HEK293T (cell line): ENCODE results near the gene NT5C2.

ENCODE experiments used
- ARNT ChIP-seq: fragments of 450-650 bp; IDR thresholded peaks from 2 replicates; pipeline ENCODE4 v1.6.1; 2017; ENCODE audit warnings: mild to moderate bottlenecking
- CTBP1 ChIP-seq: fragments of 450-650 bp; IDR thresholded peaks from 2 replicates; pipeline ENCODE4 v1.6.1; 2016; ENCODE audit warnings: borderline replicate concordance

GRCh38 chr10:103053659-103054581, 139.2 kb downstream of the NT5C2 start:
- TF ChIP-seq ARNT (no peak), CTBP1 (no peak)
